Sigmoid colon (tissue), 4 donors: ENCODE measurements around the gene PDLIM5.

Source experiments
- POLR2AphosphoS5 ChIP-seq, 4 donors: sonication (generic); formaldehyde crosslinking; IDR thresholded peaks; one replicate each; pipeline ENCODE4 v1.6.1; 2017; ENCODE audit warnings: antibody characterized with exemption in 4 of 4
- TF ChIP-seq, protein P1 (sequence below), 4 experiments: fragments of 450-650 bp in 3 of 4; fragments of 200-600 bp in 1 of 4; IDR thresholded peaks; one replicate each; pipeline ENCODE4 v1.5.1; 2016 to 2019; ENCODE audit warnings: antibody characterized with exemption in 4 of 4, mild to moderate bottlenecking in 3 of 4, moderate library complexity in 2 of 4

DNA sequence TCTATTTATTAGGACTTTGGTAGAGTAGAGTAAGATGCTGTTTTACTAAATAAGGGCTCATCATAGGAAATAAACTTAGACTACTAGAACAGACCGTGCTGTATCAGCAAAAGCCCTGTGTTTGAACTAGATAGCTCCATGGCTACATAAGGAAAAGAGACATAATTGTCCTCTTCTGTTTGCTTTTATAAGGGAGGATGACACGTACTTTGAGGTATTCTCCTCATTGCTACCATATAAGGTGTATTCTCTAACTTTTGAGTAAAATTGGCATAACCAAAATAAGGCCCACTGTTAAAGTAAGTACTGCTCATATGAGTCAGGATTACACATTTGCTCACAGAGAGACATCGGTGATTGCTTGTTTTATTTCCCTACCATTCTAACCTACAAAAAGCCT, 64.3 kb downstream of the PDLIM5 start:
- TF ChIP-seq, protein P1, sequence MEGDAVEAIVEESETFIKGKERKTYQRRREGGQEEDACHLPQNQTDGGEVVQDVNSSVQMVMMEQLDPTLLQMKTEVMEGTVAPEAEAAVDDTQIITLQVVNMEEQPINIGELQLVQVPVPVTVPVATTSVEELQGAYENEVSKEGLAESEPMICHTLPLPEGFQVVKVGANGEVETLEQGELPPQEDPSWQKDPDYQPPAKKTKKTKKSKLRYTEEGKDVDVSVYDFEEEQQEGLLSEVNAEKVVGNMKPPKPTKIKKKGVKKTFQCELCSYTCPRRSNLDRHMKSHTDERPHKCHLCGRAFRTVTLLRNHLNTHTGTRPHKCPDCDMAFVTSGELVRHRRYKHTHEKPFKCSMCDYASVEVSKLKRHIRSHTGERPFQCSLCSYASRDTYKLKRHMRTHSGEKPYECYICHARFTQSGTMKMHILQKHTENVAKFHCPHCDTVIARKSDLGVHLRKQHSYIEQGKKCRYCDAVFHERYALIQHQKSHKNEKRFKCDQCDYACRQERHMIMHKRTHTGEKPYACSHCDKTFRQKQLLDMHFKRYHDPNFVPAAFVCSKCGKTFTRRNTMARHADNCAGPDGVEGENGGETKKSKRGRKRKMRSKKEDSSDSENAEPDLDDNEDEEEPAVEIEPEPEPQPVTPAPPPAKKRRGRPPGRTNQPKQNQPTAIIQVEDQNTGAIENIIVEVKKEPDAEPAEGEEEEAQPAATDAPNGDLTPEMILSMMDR (IDR thresholded peaks at IDR 0.05), result no peak
- peak in 1 of 4 donors; percentile 28 for TF ChIP-seq POLR2AphosphoS5 (IDR thresholded peaks at IDR 0.05)
